ENCODE measurements around the gene TMEM17.

GRCh38 chr2:62459106-62459505 lies 46.9 kb downstream of the TMEM17 start:
- TF ChIP-seq, protein P1, sequence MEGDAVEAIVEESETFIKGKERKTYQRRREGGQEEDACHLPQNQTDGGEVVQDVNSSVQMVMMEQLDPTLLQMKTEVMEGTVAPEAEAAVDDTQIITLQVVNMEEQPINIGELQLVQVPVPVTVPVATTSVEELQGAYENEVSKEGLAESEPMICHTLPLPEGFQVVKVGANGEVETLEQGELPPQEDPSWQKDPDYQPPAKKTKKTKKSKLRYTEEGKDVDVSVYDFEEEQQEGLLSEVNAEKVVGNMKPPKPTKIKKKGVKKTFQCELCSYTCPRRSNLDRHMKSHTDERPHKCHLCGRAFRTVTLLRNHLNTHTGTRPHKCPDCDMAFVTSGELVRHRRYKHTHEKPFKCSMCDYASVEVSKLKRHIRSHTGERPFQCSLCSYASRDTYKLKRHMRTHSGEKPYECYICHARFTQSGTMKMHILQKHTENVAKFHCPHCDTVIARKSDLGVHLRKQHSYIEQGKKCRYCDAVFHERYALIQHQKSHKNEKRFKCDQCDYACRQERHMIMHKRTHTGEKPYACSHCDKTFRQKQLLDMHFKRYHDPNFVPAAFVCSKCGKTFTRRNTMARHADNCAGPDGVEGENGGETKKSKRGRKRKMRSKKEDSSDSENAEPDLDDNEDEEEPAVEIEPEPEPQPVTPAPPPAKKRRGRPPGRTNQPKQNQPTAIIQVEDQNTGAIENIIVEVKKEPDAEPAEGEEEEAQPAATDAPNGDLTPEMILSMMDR (IDR thresholded peaks at IDR 0.05): no peak
- TF ChIP-seq POLR2A (IDR thresholded peaks at IDR 0.05): no peak

Measured in testis (tissue), 2 donors.